ENCODE data around the gene ZC3HAV1. TPM values are rescaled to one million over a fixed set of nuclear protein-coding genes. Genes with fewer than 3 reads are reported as not detected.

ZC3HAV1 gene
- total and polyA plus RNA-seq, 2 of the 13 experiments (the other 11 are each of a cell fraction or from before 2014, with no cell fraction given) = 12.7 to 23.7 TPM

GRCh38 chr7:139075031-139075652 lies 34.4 kb downstream of the ZC3HAV1 start (continued):
- no peak for TF ChIP-seq ZSCAN21 (CRISPR knock-in tag; IDR thresholded peaks at IDR 0.05; ENCODE audit: borderline replicate concordance)
- TF ChIP-seq ZNF512 (CRISPR knock-in tag; IDR thresholded peaks at IDR 0.05) = no peak
- TF ChIP-seq SOX5 (CRISPR knock-in tag; IDR thresholded peaks at IDR 0.05; ENCODE audit: borderline replicate concordance) = no peak
- no peak for TF ChIP-seq ATM (IDR thresholded peaks at IDR 0.05; ENCODE audit: borderline replicate concordance)
- no peak for TF ChIP-seq NFE2L1 (CRISPR knock-in tag; IDR thresholded peaks at IDR 0.05; ENCODE audit: borderline replicate concordance)
- TF ChIP-seq ZNF281 (CRISPR knock-in tag; IDR thresholded peaks at IDR 0.05; ENCODE audit: borderline replicate concordance) = no peak
- no peak for TF ChIP-seq NKX3-1 (CRISPR knock-in tag; IDR thresholded peaks at IDR 0.05)
- no peak for TF ChIP-seq SAFB2 (CRISPR knock-in tag; IDR thresholded peaks at IDR 0.05; ENCODE audit: borderline replicate concordance, low read depth)
- TF ChIP-seq KDM5B (CRISPR knock-in tag; IDR thresholded peaks at IDR 0.05; ENCODE audit: borderline replicate concordance) = no peak
- TF ChIP-seq POLR2G (IDR thresholded peaks at IDR 0.05; ENCODE audit: low read depth, low read length) = no peak
- no peak for TF ChIP-seq ZNF121 (CRISPR knock-in tag; IDR thresholded peaks at IDR 0.05)
